A549 (cell line): ENCODE measurements around the gene AMN1.

Experiments
- BHLHE40 ChIP-seq: IDR thresholded peaks from 2 replicates; pipeline ENCODE4 v1.6.1; 2012; ENCODE audit warnings: low read depth, low read length, inconsistent platforms
- CEBPB ChIP-seq, 2 experiments: fragments of >200 bp in 1 of 2; sonication (Bioruptor Twin) in 1 of 2; formaldehyde crosslinking in 1 of 2; IDR thresholded peaks; 2 replicates each; pipeline ENCODE4 v1.6.1; 2012 to 2016
- CHD2 ChIP-seq: fragments of 150-350 bp; IDR thresholded peaks from 2 replicates; pipeline ENCODE4 v1.6.1; 2014; ENCODE audit warnings: low read length; ENCODE audit not compliant: partially characterized antibody
- CTCF ChIP-seq: fragments of >200 bp; sonication (Bioruptor Twin); formaldehyde crosslinking; IDR thresholded peaks from 3 replicates; pipeline ENCODE4 v1.5.1; 2016
- EP300 ChIP-seq, 2 experiments: fragments of >200 bp; sonication (Bioruptor Twin); formaldehyde crosslinking; IDR thresholded peaks; 2 replicates in 1 of 2; 3 replicates in 1 of 2; pipeline ENCODE4 v1.6.1; 2016 to 2017
- GATA3 ChIP-seq: IDR thresholded peaks from 2 replicates; pipeline ENCODE4 v1.6.1; 2012; ENCODE audit warnings: borderline replicate concordance
- HMGXB4 ChIP-seq: fragments of 250-450 bp; sonication (Bioruptor Pico); IDR thresholded peaks from 2 replicates; pipeline ENCODE4 v1.5.0; 2021; ENCODE audit warnings: mild to moderate bottlenecking, moderate library complexity, borderline replicate concordance
- MYC ChIP-seq: IDR thresholded peaks from 2 replicates; pipeline ENCODE4 v1.6.1; 2012; ENCODE audit warnings: mild to moderate bottlenecking, inconsistent platforms, low read length, improper control_type of control experiment, borderline replicate concordance
- PBX3 ChIP-seq: IDR thresholded peaks from 2 replicates; pipeline ENCODE4 v1.6.1; 2012
- REST ChIP-seq: fragments of 200-600 bp; sonication (generic); IDR thresholded peaks from 2 replicates; pipeline ENCODE4 v1.6.1; 2016; ENCODE audit warnings: antibody characterized with exemption, mild to moderate bottlenecking, moderate library complexity
- RFX5 ChIP-seq: fragments of 450-650 bp; IDR thresholded peaks from 2 replicates; pipeline ENCODE4 v1.7.1; 2014; ENCODE audit warnings: antibody characterized with exemption, mild to moderate bottlenecking, moderate library complexity

- no peak for TF ChIP-seq GATA3
- TF ChIP-seq CTCF: no peak
- TF ChIP-seq MYC: no peak
- no peak for TF ChIP-seq CHD2
- no peak for TF ChIP-seq REST
- TF ChIP-seq CEBPB (IDR thresholded peaks at IDR 0.05): peak in 1 of 2 experiments; percentile 50; a peak in 1 of 4 replicates
- TF ChIP-seq HMGXB4 (CRISPR knock-in tag): no peak
- no peak for TF ChIP-seq PBX3
- no peak for TF ChIP-seq EP300 (IDR thresholded peaks at IDR 0.05)
- TF ChIP-seq RFX5: no peak
- TF ChIP-seq BHLHE40: no peak
These were observed 95.4 kb downstream of the AMN1 start for GRCh38 chr12:31633464-31633863.
